HG03066 (cell line): Measurements from ENCODE around the gene COL8A2.

Source experiments
- ATAC-seq: cut with Tn5 transposase; IDR thresholded peaks from one replicate; pipeline ENCODE4 v1.9.1; 2021; ENCODE audit warnings: low read depth; ENCODE audit not compliant: unreplicated experiment

The COL8A2 gene

GRCh38 chr1:36115931-36116330 lies 9.1 kb downstream of the COL8A2 start:
- ATAC-seq = no peak

DNA sequence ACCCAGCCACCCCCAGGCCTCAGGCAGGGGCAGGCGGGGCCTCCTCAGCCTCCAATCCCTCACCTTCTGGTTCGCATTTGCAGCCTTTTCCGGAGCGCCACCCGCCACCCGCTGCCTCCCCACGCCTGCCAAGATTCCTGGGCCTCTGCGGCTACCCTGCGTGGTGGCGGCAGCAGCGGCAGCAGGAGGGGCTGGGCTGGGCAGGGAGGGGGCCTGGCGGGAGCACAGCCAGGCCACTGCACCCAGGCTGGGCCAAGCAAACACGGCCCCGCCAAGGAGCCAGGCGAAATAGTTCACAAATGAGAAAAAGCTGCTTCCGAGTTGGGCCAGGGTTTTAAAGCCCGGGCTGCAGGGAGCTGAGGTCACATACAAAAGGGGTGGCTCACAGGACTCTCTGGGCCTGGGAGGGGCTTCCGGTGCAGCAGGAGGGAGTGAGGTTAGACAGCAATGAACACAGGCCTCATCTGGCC lies 9.8 kb downstream of the COL8A2 start:
- ATAC-seq = no peak

DNA sequence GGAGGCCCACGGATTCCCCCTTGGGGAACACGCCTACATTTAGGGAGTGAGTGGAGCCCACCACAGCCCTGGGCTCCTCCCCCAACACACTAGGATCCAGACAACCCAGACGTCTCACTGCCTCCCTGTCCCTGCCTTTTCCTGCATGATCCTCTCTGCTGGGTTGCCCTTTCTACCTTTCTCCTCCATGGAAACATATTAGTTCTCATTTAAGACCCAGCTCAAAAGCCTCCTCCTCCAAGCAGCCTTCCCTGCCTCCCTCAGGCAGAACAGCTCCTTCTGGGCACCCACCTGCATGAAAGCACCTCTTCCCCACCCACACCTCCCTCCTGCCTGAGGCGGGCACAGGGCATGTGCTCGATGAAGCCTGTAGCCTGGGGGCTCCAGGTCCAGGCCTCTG lies 10.7 kb downstream of the COL8A2 start:
- no peak for ATAC-seq

GRCh38 chr1:36112823-36113222 lies 12.2 kb downstream of the COL8A2 start:
- ATAC-seq = no peak

DNA sequence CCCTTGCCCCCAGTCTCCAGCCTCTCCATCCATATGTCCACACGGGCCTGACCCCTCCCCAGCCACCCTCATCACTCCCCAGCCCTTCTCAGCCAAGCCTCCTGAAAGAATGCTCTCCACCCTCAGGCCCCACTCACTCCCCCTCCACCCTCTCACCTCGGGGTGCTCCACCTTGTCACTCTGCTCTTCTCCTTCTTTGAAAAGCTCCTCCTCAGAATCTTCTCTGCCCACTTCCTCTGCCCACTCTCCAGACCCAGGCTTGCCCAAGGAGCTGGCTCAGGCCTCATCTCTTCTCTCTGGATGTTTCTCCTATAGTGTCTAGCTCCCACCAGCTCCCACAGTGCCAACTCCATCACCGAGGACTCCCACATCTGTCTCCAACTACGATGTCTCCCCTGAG lies 13.9 kb downstream of the COL8A2 start:
- no peak for ATAC-seq

DNA sequence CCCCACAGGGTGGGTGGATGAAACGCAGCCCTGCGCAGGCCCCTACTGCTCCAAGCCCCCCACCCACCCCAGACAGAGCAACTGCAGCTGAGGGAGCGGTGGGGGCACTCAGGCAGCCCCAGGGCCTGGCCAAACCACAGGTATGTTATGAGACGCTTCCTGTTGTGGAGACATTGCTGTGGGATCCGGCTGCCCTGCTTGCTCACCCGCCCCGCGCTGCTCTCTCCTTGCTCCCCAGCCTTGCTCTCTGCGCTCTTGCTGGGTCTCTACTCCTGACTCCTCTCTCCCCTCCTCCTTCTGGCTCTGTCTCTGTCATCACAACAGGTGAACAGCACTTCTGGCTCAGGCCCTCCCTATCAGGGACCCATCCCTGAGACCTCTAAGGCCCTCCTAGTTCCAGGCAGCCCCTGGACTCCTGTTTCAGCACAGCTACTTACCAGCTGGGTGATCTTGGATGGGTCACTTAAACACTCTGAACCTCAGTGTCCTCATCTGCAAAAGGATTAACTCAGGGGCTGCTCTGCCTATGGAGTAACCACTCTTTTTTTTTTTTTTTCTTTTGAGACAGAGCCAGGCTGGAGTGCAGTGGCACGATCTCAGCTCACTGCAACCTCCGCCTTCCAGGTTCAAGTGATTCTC lies 15.9 kb downstream of the COL8A2 start:
- ATAC-seq = no peak

GRCh38 chr1:36108314-36108713 lies 16.7 kb downstream of the COL8A2 start:
- no peak for ATAC-seq

- ATAC-seq = no peak
Measured at GRCh38 chr1:36107394-36107793, 17.6 kb downstream of the COL8A2 start.

DNA sequence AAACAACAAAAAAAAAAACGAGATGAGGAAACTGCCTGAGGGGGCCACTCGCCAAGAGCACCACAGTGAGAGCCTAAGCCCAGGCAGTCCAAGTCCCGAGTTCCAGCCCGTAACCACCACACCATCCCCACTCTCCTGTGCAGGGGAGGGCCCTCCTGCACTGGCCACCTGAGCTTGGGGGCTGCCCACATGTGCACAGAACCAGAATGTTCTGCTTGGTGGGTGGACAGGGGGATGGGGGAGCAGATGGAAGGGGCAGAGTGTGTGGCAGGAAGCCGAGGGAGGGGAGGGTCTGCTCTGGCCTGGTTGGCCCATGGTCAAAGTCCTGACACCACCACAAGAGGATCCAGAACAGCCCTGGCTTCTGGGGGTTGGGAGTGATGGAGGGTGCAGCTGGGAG lies 18.8 kb downstream of the COL8A2 start:
- no peak for ATAC-seq

DNA sequence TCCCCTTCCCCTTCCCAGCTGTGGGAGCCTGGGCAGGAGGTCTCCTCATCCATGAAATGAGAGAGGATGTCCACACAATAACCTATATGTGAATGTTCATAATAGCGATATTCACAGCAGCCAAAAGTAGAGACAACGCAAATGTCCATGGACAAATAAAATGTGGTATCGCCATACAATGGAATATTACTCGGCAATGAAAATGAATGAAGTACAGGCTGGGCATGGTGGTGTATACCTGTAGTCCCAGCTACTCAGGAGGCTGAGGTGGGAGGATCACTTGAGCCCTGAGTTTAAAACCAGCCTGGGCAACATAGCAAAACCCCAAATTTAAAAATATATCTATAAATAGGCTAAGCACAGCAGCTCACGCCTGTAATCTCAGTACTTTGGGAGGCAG lies 23.5 kb downstream of the COL8A2 start:
- ATAC-seq = no peak

GRCh38 chr1:36100376-36100775 lies 24.6 kb downstream of the COL8A2 start:
- no peak for ATAC-seq

DNA sequence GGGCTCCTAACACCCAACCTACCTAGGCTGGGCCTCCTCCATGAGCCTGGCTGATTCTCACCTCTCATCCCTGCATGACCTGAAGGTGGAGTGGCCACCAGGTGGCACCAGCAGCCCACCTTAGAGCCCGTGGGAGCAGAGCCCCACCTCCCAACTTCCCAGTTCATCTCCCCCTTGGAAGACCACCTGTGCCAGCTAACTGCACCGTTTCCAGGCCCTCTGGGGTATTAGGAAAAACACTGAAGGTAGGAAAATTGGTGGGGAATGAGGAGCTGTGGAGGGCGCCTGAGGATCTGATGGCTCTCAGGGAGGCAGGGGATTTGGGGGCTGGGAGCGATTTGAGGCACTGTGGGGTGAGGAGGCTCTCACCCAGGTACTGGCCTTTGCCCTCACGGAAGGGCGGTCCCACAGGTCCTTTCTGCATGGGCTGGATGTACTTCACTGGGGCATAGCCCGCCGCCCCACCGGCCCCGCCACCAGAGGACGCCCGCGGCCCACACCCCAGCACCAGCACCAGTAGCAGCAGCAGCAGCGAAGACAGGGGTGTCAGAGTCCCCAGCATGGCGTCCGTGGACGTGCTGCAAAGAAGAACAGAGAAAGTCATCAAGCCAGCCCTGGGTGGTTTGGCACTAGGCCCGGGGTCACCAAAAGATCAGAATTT lies 25.2 kb downstream of the COL8A2 start:
- ATAC-seq = no peak

DNA sequence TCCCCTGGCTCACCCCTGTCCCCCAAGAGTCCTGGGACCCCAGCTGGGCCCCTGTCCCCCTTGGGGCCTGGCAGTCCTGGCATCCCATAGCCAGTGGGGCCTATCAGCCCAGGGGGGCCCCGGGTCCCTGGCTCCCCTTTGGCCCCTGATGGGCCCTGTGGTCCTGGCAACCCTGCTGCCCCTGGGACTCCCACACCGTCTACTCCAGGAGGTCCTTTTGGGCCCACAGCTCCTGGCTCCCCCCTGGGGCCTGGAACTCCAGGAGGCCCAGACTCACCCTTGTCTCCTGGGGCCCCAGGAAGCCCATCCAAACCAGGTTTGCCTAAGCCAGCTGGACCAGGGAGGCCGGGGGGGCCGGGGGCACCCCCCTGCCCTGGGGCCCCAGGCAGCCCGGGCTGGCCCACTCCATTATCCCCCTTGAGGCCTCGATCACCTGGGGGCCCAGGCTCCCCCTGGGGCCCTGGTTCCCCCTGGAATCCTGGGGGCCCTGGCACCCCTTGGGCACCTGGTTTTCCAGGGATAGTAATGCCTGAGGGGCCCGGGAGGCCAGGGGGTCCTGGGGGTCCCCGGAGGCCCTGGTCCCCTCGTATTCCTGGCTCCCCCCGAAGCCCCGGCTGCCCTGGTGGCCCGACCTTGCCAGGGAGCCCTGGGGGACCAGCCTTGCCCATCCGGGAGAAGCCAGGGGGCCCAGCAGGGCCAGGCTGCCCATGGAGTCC lies 26.2 kb downstream of the COL8A2 start:
- ATAC-seq = no peak

DNA sequence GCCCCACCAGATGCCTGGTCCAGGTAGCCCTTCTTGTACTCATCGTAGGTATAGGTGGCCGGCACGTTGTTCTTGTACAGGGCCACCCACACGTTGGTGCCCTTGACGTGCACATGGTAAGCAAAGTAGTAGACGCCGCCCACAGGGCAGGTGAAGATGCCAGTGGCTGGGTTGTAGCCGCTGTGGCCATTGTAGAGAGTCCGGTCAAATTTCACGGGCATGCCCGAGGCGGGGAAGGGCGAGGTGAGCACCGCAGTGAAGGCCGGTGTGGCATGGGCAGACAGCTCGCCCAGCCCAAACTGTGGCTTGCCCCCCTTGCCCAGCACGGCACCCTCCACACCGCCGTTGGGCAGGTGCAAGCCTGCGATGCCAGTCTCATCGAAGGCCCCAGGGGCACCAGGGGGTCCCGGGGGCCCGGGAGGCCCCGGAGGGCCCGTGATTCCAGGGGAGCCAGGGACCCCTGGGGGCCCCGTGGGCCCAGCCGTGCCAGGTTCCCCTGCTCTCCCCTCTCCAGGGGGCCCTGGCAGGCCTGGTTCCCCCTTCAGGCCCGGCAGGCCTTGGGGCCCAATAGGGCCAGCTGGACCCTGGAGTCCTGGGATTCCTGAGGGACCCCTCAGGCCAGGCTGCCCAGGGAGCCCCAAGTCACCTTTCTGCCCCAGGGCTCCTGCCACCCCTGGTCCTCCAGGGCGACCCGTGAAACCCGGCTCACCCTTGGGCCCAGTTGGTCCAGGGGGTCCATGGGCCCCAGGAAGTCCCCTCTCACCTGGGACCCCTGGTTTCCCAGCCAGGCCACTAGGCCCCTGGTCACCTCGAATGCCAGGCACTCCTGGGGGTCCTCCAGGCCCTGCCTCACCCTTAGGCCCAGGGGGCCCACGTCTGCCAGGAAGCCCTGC lies 27.1 kb downstream of the COL8A2 start:
- no peak for ATAC-seq

- no peak for ATAC-seq
Measured at GRCh38 chr1:36096500-36097432, 28.3 kb downstream of the COL8A2 start.

GRCh38 chr1:36095760-36096405 lies 29.1 kb downstream of the COL8A2 start:
- ATAC-seq = no peak

DNA sequence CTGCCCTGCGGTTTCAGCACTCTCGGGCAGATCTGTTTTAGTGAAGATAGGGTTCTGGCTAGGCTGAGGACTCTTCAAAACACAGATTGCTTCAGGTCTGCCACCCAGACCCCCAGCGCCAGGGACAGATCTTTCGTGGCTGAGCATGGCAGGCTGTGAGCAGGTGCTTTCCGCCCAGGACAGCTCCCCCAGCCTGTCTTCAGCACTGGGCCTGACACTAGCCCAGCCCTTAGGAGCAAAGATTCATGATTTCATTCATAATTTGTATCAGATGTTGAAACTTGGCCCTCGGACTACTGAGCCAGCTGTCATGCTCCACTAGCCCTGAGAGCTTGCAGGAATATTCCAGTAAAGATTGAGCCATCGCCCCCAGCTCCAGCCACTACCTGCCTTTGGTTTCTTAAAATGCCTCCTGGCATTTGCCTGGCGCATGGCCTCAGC lies 30.4 kb downstream of the COL8A2 start:
- ATAC-seq = no peak

DNA sequence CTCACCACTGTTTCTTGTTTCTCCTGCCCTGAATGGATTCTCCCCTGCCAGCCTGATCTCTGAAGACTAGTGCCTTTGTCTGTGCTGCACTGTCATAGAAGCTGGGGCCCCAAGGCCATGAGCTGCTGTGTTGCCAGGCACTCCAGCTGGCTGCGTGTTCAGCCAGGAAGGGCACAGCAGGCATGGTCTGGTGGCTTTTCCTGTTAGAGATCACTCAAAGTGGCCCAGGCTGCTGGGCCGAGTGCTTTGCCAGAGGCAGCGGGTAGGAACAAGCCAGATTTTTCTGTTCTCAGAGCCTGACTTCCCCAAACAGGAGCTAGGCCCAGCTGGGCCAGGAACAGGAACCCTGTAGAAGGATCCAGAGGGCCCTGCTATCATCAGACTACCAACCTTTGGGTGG lies 31.1 kb downstream of the COL8A2 start:
- ATAC-seq = no peak

DNA sequence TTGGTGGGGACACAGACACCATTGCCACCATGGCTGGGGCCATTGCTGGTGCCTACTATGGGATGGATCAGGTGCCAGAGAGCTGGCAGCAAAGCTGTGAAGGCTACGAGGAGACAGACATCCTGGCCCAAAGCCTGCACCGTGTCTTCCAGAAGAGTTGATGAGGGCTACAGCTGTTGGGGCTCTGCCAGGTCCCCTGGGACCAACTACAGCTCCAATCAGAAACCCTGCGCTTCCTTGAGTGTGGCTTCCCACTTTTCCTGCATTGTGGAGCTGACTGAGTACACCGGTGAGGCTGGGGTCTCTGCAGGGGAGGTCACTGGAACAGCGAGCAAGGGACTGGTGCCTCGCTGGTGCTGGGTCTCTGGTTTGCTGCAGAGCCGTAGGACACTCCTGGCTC lies 31.8 kb downstream of the COL8A2 start:
- no peak for ATAC-seq
